ENCODE data around the gene KLC3. TPM values are rescaled to one million over a fixed set of nuclear protein-coding genes. Genes with fewer than 3 reads are reported as not detected.

KLC3 gene
- total and polyA plus RNA-seq, 2 donors (not counting 1 experiment from before 2014, with no cell fraction given), result not detected

DNA sequence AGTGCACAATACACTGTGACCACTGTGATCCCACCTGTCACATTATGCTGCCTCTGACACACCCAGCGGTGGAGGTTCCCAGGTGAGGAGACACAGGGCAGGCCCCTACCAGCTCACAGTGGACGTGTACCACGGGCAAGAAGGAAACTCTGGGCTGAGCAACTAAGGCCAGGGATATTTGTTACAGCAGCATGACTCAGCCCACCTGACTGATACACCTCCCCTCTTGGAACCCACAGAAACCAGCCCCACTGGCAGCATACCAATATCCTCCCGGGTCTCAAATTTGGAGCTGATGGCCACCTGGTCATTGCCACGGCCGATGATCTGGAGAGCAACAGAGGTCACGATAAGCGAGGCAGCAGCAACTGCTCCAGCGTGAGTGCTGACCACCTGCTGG, 14.9 kb downstream of the KLC3 start:
- TF ChIP-seq EZH2 (IDR thresholded peaks at IDR 0.05; ENCODE audit: borderline replicate concordance, insufficient read depth, low read depth, low read length, poor library complexity, severe bottlenecking), result no peak
- TF ChIP-seq, protein P1, sequence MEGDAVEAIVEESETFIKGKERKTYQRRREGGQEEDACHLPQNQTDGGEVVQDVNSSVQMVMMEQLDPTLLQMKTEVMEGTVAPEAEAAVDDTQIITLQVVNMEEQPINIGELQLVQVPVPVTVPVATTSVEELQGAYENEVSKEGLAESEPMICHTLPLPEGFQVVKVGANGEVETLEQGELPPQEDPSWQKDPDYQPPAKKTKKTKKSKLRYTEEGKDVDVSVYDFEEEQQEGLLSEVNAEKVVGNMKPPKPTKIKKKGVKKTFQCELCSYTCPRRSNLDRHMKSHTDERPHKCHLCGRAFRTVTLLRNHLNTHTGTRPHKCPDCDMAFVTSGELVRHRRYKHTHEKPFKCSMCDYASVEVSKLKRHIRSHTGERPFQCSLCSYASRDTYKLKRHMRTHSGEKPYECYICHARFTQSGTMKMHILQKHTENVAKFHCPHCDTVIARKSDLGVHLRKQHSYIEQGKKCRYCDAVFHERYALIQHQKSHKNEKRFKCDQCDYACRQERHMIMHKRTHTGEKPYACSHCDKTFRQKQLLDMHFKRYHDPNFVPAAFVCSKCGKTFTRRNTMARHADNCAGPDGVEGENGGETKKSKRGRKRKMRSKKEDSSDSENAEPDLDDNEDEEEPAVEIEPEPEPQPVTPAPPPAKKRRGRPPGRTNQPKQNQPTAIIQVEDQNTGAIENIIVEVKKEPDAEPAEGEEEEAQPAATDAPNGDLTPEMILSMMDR (IDR thresholded peaks at IDR 0.05), result no peak
- ATAC-seq (ENCODE audit: low read depth) (no peak), DNase-seq (no peak)
- CTCF ChIA-PET, result no interaction called here
- Histone ChIP-seq H3K27me3 (replicated peaks in 1 of 4; ENCODE audit: control extremely low read depth in 1 of 4, control insufficient read depth in 3 of 4, insufficient read depth in 4 of 4, low read length in 3 of 4) (no peaks in the 10 kb centered on the region), H3K79me2 (ENCODE audit: control insufficient read depth, insufficient read depth, low read length) (no peaks in the 10 kb centered on the region), H3K4me1 (ENCODE audit: control insufficient read depth in 2 of 2, insufficient read depth in 2 of 2, low read length in 2 of 2) (no peaks in the 10 kb centered on the region), H2AFZ (ENCODE audit: insufficient read depth, low read depth, low read length, poor library complexity, severe bottlenecking) (no peak overlapping the region), H4K20me1 (ENCODE audit: control insufficient read depth, insufficient read depth, low read length, poor library complexity, severe bottlenecking) (no peaks in the 10 kb centered on the region), H3K27ac (ENCODE audit: low read length in 2 of 2) (no peak overlapping the region), H3K4me3 (ENCODE audit: control extremely low read depth in 1 of 5, extremely low read depth in 1 of 5, insufficient read depth in 1 of 5, low read depth in 2 of 5, low read length in 4 of 5) (no peak overlapping the region), H3K9me3 (ENCODE audit: control extremely low read depth in 1 of 3, control insufficient read depth in 2 of 3, insufficient read depth in 1 of 3, low read length in 2 of 3) (no peaks in the 10 kb centered on the region), H3K36me3 (replicated peaks in 1 of 2; ENCODE audit: control extremely low read depth in 1 of 2, control insufficient read depth in 1 of 2, extremely low read depth in 1 of 2, insufficient read depth in 2 of 2, low read length in 1 of 2) (peaks cover 1 to 5% of the 10 kb centered on the region in 2 experiments), H3K4me2 (replicated peaks; ENCODE audit: low read depth, low read length, poor library complexity, severe bottlenecking) (no peak overlapping the region), H3K9ac (ENCODE audit: low read length) (no peak overlapping the region)
- intact Hi-C loops (cut with micrococcal nuclease), result no loop called here
- POLR2A ChIA-PET, result no interaction called here
- Mint-ChIP-seq H3K27ac (no peak overlapping the region), H3K9me3 (ENCODE audit: insufficient read depth) (no peaks in the 10 kb centered on the region), H3K4me3 (no peak overlapping the region), H3K27me3 (no peaks in the 10 kb centered on the region), H3K4me1 (no peaks in the 10 kb centered on the region)
- 100% methylated on average over 8 of the region's 9 CpGs for WGBS (ENCODE audit: insufficient coverage)

DNA sequence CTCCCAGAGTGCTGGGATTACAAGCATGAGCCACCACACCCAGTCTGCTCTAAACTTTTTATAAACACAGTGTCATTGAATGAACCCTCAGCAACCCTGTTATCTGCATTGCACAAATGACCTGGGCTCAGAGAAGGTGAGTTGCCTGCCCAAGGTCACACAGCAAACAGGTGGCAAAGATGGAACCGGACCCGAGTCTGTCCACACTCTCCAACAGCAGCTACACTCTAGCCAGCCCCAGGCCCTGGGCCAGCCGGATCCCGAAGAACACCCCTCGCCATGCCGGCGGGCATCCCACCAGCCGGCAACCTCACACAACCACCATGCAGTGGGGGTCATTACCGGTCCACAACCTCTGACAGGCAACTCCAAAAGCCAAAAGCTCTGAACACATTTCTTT, 15.4 kb downstream of the KLC3 start:
- CTCF ChIA-PET, result no interaction called here
- no peak for ATAC-seq (ENCODE audit: low read depth)
- over 99% methylated on average over 9 of the region's 9 CpGs for WGBS (ENCODE audit: insufficient coverage)

More for the DNA sequence above, 15.4 kb downstream of the KLC3 start:
- Histone ChIP-seq H4K20me1 (ENCODE audit: control insufficient read depth, insufficient read depth, low read length, poor library complexity, severe bottlenecking) (no peaks in the 10 kb centered on the region), H3K4me3 (ENCODE audit: control extremely low read depth in 1 of 5, extremely low read depth in 1 of 5, insufficient read depth in 1 of 5, low read depth in 2 of 5, low read length in 4 of 5) (no peak overlapping the region), H3K79me2 (ENCODE audit: control insufficient read depth, insufficient read depth, low read length) (no peaks in the 10 kb centered on the region), H3K36me3 (replicated peaks in 1 of 2; ENCODE audit: control extremely low read depth in 1 of 2, control insufficient read depth in 1 of 2, extremely low read depth in 1 of 2, insufficient read depth in 2 of 2, low read length in 1 of 2) (peaks cover 1 to 5% of the 10 kb centered on the region in 2 experiments), H3K4me2 (replicated peaks; ENCODE audit: low read depth, low read length, poor library complexity, severe bottlenecking) (no peak overlapping the region), H3K4me1 (ENCODE audit: control insufficient read depth in 2 of 2, insufficient read depth in 2 of 2, low read length in 2 of 2) (no peaks in the 10 kb centered on the region), H3K9ac (ENCODE audit: low read length) (no peak overlapping the region), H2AFZ (ENCODE audit: insufficient read depth, low read depth, low read length, poor library complexity, severe bottlenecking) (no peak overlapping the region), H3K9me3 (ENCODE audit: control extremely low read depth in 1 of 3, control insufficient read depth in 2 of 3, insufficient read depth in 1 of 3, low read length in 2 of 3) (no peaks in the 10 kb centered on the region), H3K27me3 (replicated peaks in 1 of 4; ENCODE audit: control extremely low read depth in 1 of 4, control insufficient read depth in 3 of 4, insufficient read depth in 4 of 4, low read length in 3 of 4) (no peaks in the 10 kb centered on the region), H3K27ac (ENCODE audit: low read length in 2 of 2) (no peak overlapping the region)
- H3K27ac Mint-ChIP-seq, result no peak overlapping the region
- H3K4me3 Mint-ChIP-seq, result no peak overlapping the region
- no peak for DNase-seq
- no peaks in the 10 kb centered on the region for H3K4me1 Mint-ChIP-seq
- H3K27me3 Mint-ChIP-seq, result no peaks in the 10 kb centered on the region
- POLR2A ChIA-PET, result no interaction called here
- intact Hi-C loops (cut with micrococcal nuclease), result no loop called here
- no peaks in the 10 kb centered on the region for H3K9me3 Mint-ChIP-seq (ENCODE audit: insufficient read depth)
- no peak for TF ChIP-seq EZH2 (IDR thresholded peaks at IDR 0.05; ENCODE audit: borderline replicate concordance, insufficient read depth, low read depth, low read length, poor library complexity, severe bottlenecking)
- TF ChIP-seq, protein P1 (IDR thresholded peaks at IDR 0.05), result no peak

Measured in B cell (primary cell).